PC-3 (cell line): ENCODE data around the gene RIMBP2. TPM values are rescaled to one million over a fixed set of nuclear protein-coding genes. Genes with fewer than 3 reads are reported as not detected.

Experiments
- ATAC-seq: fragments of 200-7000 bp; cut with Tn5 transposase; 2 replicates; pipeline ENCODE4 v1.9.1; 2020; ENCODE audit warnings: mild to moderate bottlenecking, moderate library complexity
- BruUV-seq: library from RNA; stranded (reverse); fragments of 400-500 nt; replicated peaks from 2 replicates; lab custom pipeline; 2021; lab: Mats Ljungman, UMichigan
- CTCF ChIA-PET: fragments of 300-600 bp; sonication (Branson Sonifier 250); formaldehyde crosslinking; loops from one replicate; lab custom pipeline; 2022; ENCODE audit warnings: antibody characterized with exemption; lab: Charles Lee
- POLR2A ChIA-PET: fragments of 300-600 bp; sonication (Branson Sonifier 250); formaldehyde crosslinking; loops from one replicate; lab custom pipeline; 2022; ENCODE audit warnings: antibody characterized with exemption; ENCODE audit not compliant: unreplicated experiment; lab: Charles Lee
- DNase-seq: peaks from one replicate; pipeline ENCODE4 v3.0.0-alpha.2; 2015
- H2AFZ ChIP-seq: fragments of 300-600 bp; sonication (generic); 2 replicates; pipeline ENCODE4 v1.6.0; 2016; ENCODE audit warnings: antibody characterized with exemption, low read length
- H3F3A ChIP-seq: fragments of 300-600 bp; sonication (generic); one replicate; pipeline ENCODE4 v1.6.0; 2017; ENCODE audit warnings: antibody characterized with exemption, low read length, control low read depth, mild to moderate bottlenecking; ENCODE audit not compliant: unreplicated experiment
- H3K27ac ChIP-seq: fragments of 300-600 bp; sonication (generic); 2 replicates; pipeline ENCODE4 v1.5.1; 2016; ENCODE audit warnings: mild to moderate bottlenecking, low read length
- H3K27me3 ChIP-seq: fragments of 300-600 bp; sonication (generic); 2 replicates; pipeline ENCODE4 v1.6.1; 2016; ENCODE audit warnings: low read length, mixed read lengths
- H3K36me3 ChIP-seq: fragments of 300-600 bp; sonication (generic); 2 replicates; pipeline ENCODE4 v1.6.1; 2016; ENCODE audit warnings: low read depth, mixed run types, low read length, mixed read lengths
- H3K4me1 ChIP-seq: fragments of 300-600 bp; sonication (generic); 2 replicates; pipeline ENCODE4 v1.5.1; 2016; ENCODE audit warnings: low read length; ENCODE audit not compliant: insufficient read depth
- H3K4me2 ChIP-seq: fragments of 300-600 bp; sonication (generic); 2 replicates; pipeline ENCODE4 v1.6.0; 2016; ENCODE audit warnings: low read length
- H3K4me3 ChIP-seq: fragments of 300-600 bp; sonication (generic); 2 replicates; pipeline ENCODE4 v1.5.1; 2016; ENCODE audit warnings: mild to moderate bottlenecking, low read length, mixed read lengths
- H3K79me2 ChIP-seq: fragments of 300-600 bp; sonication (generic); 2 replicates; pipeline ENCODE4 v1.6.1; 2017; ENCODE audit warnings: low read length, mixed read lengths
- H3K9ac ChIP-seq: fragments of 300-600 bp; sonication (generic); 2 replicates; pipeline ENCODE4 v1.6.0; 2016; ENCODE audit warnings: mild to moderate bottlenecking, low read length
- H3K9me2 ChIP-seq: fragments of 300-600 bp; sonication (generic); replicated peaks from 2 replicates; pipeline ENCODE4 v1.6.1; 2016; ENCODE audit warnings: mixed run types, low read length, mixed read lengths
- H3K9me3 ChIP-seq: fragments of 300-600 bp; sonication (generic); 2 replicates; pipeline ENCODE4 v1.6.1; 2016; ENCODE audit warnings: low read length, mixed read lengths
- H4K20me1 ChIP-seq: fragments of 300-600 bp; sonication (generic); 2 replicates; pipeline ENCODE4 v1.6.1; 2016; ENCODE audit warnings: low read length, mixed read lengths
- CTCF ChIP-seq: fragments of 300-600 bp; sonication (generic); conservative IDR thresholded peaks from 2 replicates; pipeline ENCODE4 v1.5.1; 2017; ENCODE audit warnings: antibody characterized with exemption, low read depth, mild to moderate bottlenecking, low read length
- EZH2 ChIP-seq: fragments of 300-600 bp; sonication (generic); IDR thresholded peaks from one replicate; pipeline ENCODE4 v1.6.1; 2017; ENCODE audit warnings: antibody characterized with exemption, mild to moderate bottlenecking, low read length; ENCODE audit not compliant: unreplicated experiment
- EZH2phosphoT487 ChIP-seq: fragments of 300-600 bp; sonication (generic); IDR thresholded peaks from 2 replicates; pipeline ENCODE4 v1.6.1; 2018; ENCODE audit warnings: mild to moderate bottlenecking, antibody characterized with exemption, low read length, borderline replicate concordance
- intact Hi-C: fragments of 100-400 bp; cut with micrococcal nuclease; formaldehyde crosslinking; loops from 2 replicates; pipeline ENCODE4 v1.9.0; 2023
- total RNA-seq: library from RNA; depleted of rRNA; stranded (reverse); fragments of >200 nt; gene quantifications from 2 replicates; pipeline ENCODE4 v1.2.3, GENCODE V29; 2014

The RIMBP2 gene
- total RNA-seq, 1 experiment from 2014 or later = not detected

- ATAC-seq (no peak), DNase-seq (no peak)
- Histone ChIP-seq H3K27me3 (no peaks in the 10 kb centered on the region), H3K4me1 (no peaks in the 10 kb centered on the region), H3K79me2 (no peaks in the 10 kb centered on the region), H3K27ac (no peak overlapping the region), H2AFZ (no peak overlapping the region), H3K9me3 (no peaks in the 10 kb centered on the region), H3F3A (no peaks in the 10 kb centered on the region), H3K9ac (no peak overlapping the region), H3K4me3 (no peak overlapping the region), H3K4me2 (no peak overlapping the region), H4K20me1 (no peaks in the 10 kb centered on the region), H3K9me2 (no peaks in the 10 kb centered on the region), H3K36me3 (no peaks in the 10 kb centered on the region)
- ChIA-PET POLR2A (no interaction called here), CTCF (no interaction called here)
- BruUV-seq = no TSS peak
- TF ChIP-seq EZH2 (no peak), EZH2phosphoT487 (no peak), CTCF (no peak)
- intact Hi-C loops = no loop called here
Measured at GRCh38 chr12:130522244-130522834, 193.8 kb downstream of the RIMBP2 start.

DNA sequence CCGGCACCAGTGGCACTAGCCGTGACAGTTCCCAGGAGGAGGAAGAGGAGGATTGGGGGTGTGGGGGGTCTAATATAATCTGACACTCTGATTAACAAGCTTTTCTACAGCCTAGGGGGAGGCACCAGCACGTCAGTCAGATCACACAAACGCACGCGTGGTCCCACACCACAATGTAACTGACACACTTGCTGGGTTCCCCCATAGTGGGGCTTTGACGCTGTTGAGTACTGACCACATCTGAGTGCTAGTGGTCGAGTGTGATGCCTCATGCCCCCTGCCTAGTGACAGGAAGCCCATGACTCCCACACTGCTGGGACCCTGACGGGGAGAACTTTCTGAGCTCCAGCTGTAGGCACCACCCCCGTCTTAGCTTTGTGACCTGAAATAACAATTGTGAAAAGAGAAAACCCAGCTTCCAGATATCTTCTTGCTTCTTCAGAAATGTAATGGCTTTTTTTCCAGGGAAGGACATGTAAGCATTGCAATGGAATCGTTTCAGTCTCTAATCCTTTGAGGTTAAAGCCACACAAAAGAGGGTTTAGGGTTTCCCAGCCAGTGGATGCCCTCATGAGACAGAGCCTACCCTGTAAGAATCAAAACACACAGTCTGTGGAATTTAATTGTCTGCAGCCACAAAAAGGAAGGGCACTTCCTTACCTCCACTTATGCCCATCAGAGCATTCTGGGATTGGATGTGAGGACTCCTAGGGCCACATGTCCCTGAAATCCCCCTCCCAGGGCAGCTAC lies 194.5 kb downstream of the RIMBP2 start:
- Histone ChIP-seq H2AFZ (no peak overlapping the region), H4K20me1 (no peaks in the 10 kb centered on the region), H3K4me1 (no peaks in the 10 kb centered on the region), H3F3A (no peaks in the 10 kb centered on the region), H3K9me3 (no peaks in the 10 kb centered on the region), H3K4me2 (no peak overlapping the region), H3K27me3 (no peaks in the 10 kb centered on the region), H3K36me3 (no peaks in the 10 kb centered on the region), H3K79me2 (no peaks in the 10 kb centered on the region), H3K9me2 (no peaks in the 10 kb centered on the region), H3K4me3 (no peak overlapping the region), H3K27ac (no peak overlapping the region), H3K9ac (no peak overlapping the region)
- no peak for DNase-seq
- intact Hi-C loops = no loop called here
- POLR2A ChIA-PET = no interaction called here
- BruUV-seq = no TSS peak
- TF ChIP-seq EZH2phosphoT487 (no peak), EZH2 (no peak)
- no peak for ATAC-seq
- CTCF ChIA-PET = no interaction called here

GRCh38 chr12:130520784-130521183 lies 195.3 kb downstream of the RIMBP2 start:
- POLR2A ChIA-PET = no interaction called here
- no peaks in the 10 kb centered on the region for H4K20me1 ChIP-seq
- ATAC-seq = no peak
- no peak overlapping the region for H2AFZ ChIP-seq
- H3K27ac ChIP-seq = no peak overlapping the region
- H3K9me2 ChIP-seq = no peaks in the 10 kb centered on the region
- H3K4me3 ChIP-seq = no peak overlapping the region
- TF ChIP-seq EZH2 = no peak
- no peaks in the 10 kb centered on the region for H3K79me2 ChIP-seq
- no peak overlapping the region for H3K4me2 ChIP-seq
- no peaks in the 10 kb centered on the region for H3K27me3 ChIP-seq
- no peaks in the 10 kb centered on the region for H3F3A ChIP-seq
- no peaks in the 10 kb centered on the region for H3K4me1 ChIP-seq
- CTCF ChIA-PET = no interaction called here
- DNase-seq = no peak
- H3K9me3 ChIP-seq = no peaks in the 10 kb centered on the region
- no peak overlapping the region for H3K9ac ChIP-seq
- no TSS peak for BruUV-seq
- H3K36me3 ChIP-seq = no peaks in the 10 kb centered on the region
- intact Hi-C loops = no loop called here
